H1 (cell line): ENCODE results near the gene TGM2. TPM values are rescaled to one million over a fixed set of nuclear protein-coding genes. Genes with fewer than 3 reads are reported as not detected.

ENCODE experiments used
- CTCF ChIA-PET: fragments of 300-600 bp; sonication (Branson Sonifier 250); formaldehyde crosslinking; loops from one replicate; lab custom pipeline; 2021; ENCODE audit not compliant: partially characterized antibody; lab: Charles Lee
- POLR2A ChIA-PET: fragments of 300-600 bp; sonication (Branson Sonifier 250); formaldehyde crosslinking; loops from one replicate; lab custom pipeline; 2021; ENCODE audit warnings: inconsistent platforms; ENCODE audit not compliant: partially characterized antibody; lab: Charles Lee
- DNase-seq, 2 experiments: peaks; one replicate each; pipeline versions ENCODE4 v3.0.0 to v3.0.0-alpha.2; 2010 to 2022; ENCODE audit warnings: low spot score in 2 of 2, low read depth in 1 of 2, mixed read lengths in 1 of 2
- FAIRE-seq: peaks from 2 replicates; lab custom pipeline; 2011; peaks lifted over from hg19 to GRCh38; lab: Jason Lieb, UNC
- H2AFZ ChIP-seq: 2 replicates; pipeline ENCODE4 v1.8.1; 2012; ENCODE audit warnings: low read length, inconsistent platforms
- H2AK5ac ChIP-seq: 2 replicates; pipeline ENCODE4 v1.6.1; 2013; ENCODE audit warnings: low read depth, low read length
- H2BK120ac ChIP-seq: replicated peaks from 2 replicates; pipeline ENCODE3; 2013; ENCODE audit warnings: low read depth, low read length, inconsistent platforms
- H2BK12ac ChIP-seq: 2 replicates; pipeline ENCODE4 v1.6.1; 2013; ENCODE audit warnings: low read depth, low read length
- H2BK15ac ChIP-seq: 2 replicates; pipeline ENCODE4 v1.6.1; 2013; ENCODE audit warnings: low read length
- H2BK20ac ChIP-seq: 2 replicates; pipeline ENCODE4 v1.6.1; 2013; ENCODE audit warnings: low read length
- H2BK5ac ChIP-seq: 2 replicates; pipeline ENCODE4 v1.6.1; 2013; ENCODE audit warnings: low read depth, low read length
- H3K14ac ChIP-seq: 2 replicates; pipeline ENCODE4 v1.6.1; 2013; ENCODE audit warnings: inconsistent platforms; ENCODE audit not compliant: insufficient read length
- H3K18ac ChIP-seq: 2 replicates; pipeline ENCODE4 v1.6.1; 2013; ENCODE audit warnings: low read length; ENCODE audit errors: extremely low read depth
- H3K23ac ChIP-seq: 2 replicates; pipeline ENCODE4 v1.6.1; 2013; ENCODE audit warnings: inconsistent platforms; ENCODE audit not compliant: insufficient read length
- H3K23me2 ChIP-seq: 2 replicates; pipeline ENCODE4 v1.6.1; 2013; ENCODE audit warnings: low read depth, low read length
- H3K27ac ChIP-seq: 2 replicates; pipeline ENCODE4 v1.6.1; 2011; ENCODE audit warnings: low read depth, low read length, inconsistent platforms
- H3K27me3 ChIP-seq, 4 experiments: replicated peaks in 1 of 4; 1 replicate in 1 of 4; 2 replicates in 3 of 4; pipeline versions ENCODE4 v1.6.1 to v1.8.1; 2011 to 2013; ENCODE audit warnings: low read length in 3 of 4, mild to moderate bottlenecking in 3 of 4, inconsistent platforms in 2 of 4, mixed read lengths in 2 of 4, moderate library complexity in 1 of 4; ENCODE audit not compliant: control insufficient read depth in 3 of 4, insufficient read depth in 3 of 4; ENCODE audit errors: extremely low read depth in 1 of 4
- H3K36me3 ChIP-seq, 4 experiments: 2 replicates each; pipeline versions ENCODE4 v1.6.1 to v1.8.1; 2011 to 2013; ENCODE audit warnings: mild to moderate bottlenecking in 4 of 4, low read length in 3 of 4, moderate library complexity in 2 of 4, control low read depth in 1 of 4, inconsistent platforms in 1 of 4; ENCODE audit not compliant: insufficient read depth in 4 of 4, control insufficient read depth in 2 of 4
- H3K4ac ChIP-seq: replicated peaks from 2 replicates; pipeline ENCODE3; 2013; ENCODE audit warnings: low read length, low read depth, mixed read lengths, inconsistent platforms; ENCODE audit not compliant: insufficient read length
- H3K4me1 ChIP-seq, 4 experiments: replicated peaks in 1 of 4; 1 replicate in 1 of 4; 2 replicates in 3 of 4; pipeline versions ENCODE4 v1.6.1 to v1.8.1; 2011 to 2013; ENCODE audit warnings: low read length in 3 of 4, inconsistent platforms in 2 of 4, mixed read lengths in 1 of 4; ENCODE audit not compliant: insufficient read depth in 4 of 4, control insufficient read depth in 3 of 4
- H3K4me2 ChIP-seq, 2 experiments: 2 replicates each; pipeline versions ENCODE4 v1.6.1 to v1.8.1; 2011 to 2013; ENCODE audit warnings: low read depth in 2 of 2, low read length in 2 of 2, control low read depth in 1 of 2, inconsistent platforms in 1 of 2, mild to moderate bottlenecking in 1 of 2; ENCODE audit not compliant: insufficient read depth in 1 of 2
- H3K4me3 ChIP-seq, 4 experiments: fragments of 200-600, 300-600 bp in 1 of 4; sonication (generic), shearing (Covaris generic), sonication (Bioruptor Twin) in 1 of 4; 2 replicates each; pipeline versions ENCODE4 v1.5.1 to v1.8.1; 2011 to 2016; ENCODE audit warnings: low read length in 4 of 4, low read depth in 3 of 4, control low read depth in 2 of 4, inconsistent platforms in 2 of 4, mild to moderate bottlenecking in 2 of 4, mixed read lengths in 1 of 4, moderate library complexity in 1 of 4; ENCODE audit not compliant: insufficient read depth in 2 of 4; ENCODE audit errors: extremely low read depth in 1 of 4
- H3K56ac ChIP-seq: replicated peaks from 2 replicates; pipeline ENCODE3; 2013; ENCODE audit warnings: low read depth, mild to moderate bottlenecking, mixed read lengths, low read length, inconsistent platforms; ENCODE audit not compliant: insufficient read length
- H3K79me1 ChIP-seq: 2 replicates; pipeline ENCODE4 v1.6.1; 2013; ENCODE audit warnings: low read depth, low read length, control low read depth
- H3K79me2 ChIP-seq, 2 experiments: 2 replicates each; pipeline versions ENCODE4 v1.6.1 to v1.8.1; 2012 to 2013; ENCODE audit warnings: low read length in 2 of 2, mild to moderate bottlenecking in 2 of 2, inconsistent platforms in 1 of 2; ENCODE audit not compliant: insufficient read depth in 2 of 2, control insufficient read depth in 1 of 2
- H3K9ac ChIP-seq, 4 experiments: replicated peaks in 1 of 4; 1 replicate in 1 of 4; 2 replicates in 3 of 4; pipeline versions ENCODE4 v1.6.1 to v1.8.1; 2011 to 2013; ENCODE audit warnings: low read depth in 3 of 4, low read length in 3 of 4, control low read depth in 2 of 4, mild to moderate bottlenecking in 2 of 4, moderate library complexity in 2 of 4, inconsistent platforms in 1 of 4; ENCODE audit errors: extremely low read depth in 1 of 4
- H3K9me3 ChIP-seq, 2 experiments: 2 replicates each; pipeline versions ENCODE4 v1.6.1 to v1.8.1; 2012 to 2013; ENCODE audit warnings: mild to moderate bottlenecking in 2 of 2, moderate library complexity in 2 of 2, control low read depth in 1 of 2, inconsistent platforms in 1 of 2, low read depth in 1 of 2, low read length in 1 of 2, mixed read lengths in 1 of 2; ENCODE audit not compliant: insufficient read depth in 2 of 2
- H4K20me1 ChIP-seq, 2 experiments: replicated peaks in 1 of 2; 2 replicates each; pipeline versions ENCODE3 to v1.8.1; 2011 to 2013; ENCODE audit warnings: inconsistent platforms in 2 of 2, low read length in 2 of 2, mild to moderate bottlenecking in 1 of 2; ENCODE audit not compliant: insufficient read depth in 2 of 2, control insufficient read depth in 1 of 2
- H4K5ac ChIP-seq: 2 replicates; pipeline ENCODE4 v1.6.1; 2013; ENCODE audit warnings: low read length, low read depth, mixed read lengths, inconsistent platforms; ENCODE audit not compliant: insufficient read length
- H4K8ac ChIP-seq: 2 replicates; pipeline ENCODE4 v1.8.0; 2013; ENCODE audit warnings: mild to moderate bottlenecking, moderate library complexity, low read length, inconsistent platforms; ENCODE audit not compliant: insufficient read depth; ENCODE audit errors: extremely low read depth
- H4K91ac ChIP-seq: replicated peaks from 2 replicates; pipeline ENCODE3; 2013; ENCODE audit warnings: low read length, mixed read lengths, inconsistent platforms; ENCODE audit not compliant: insufficient read length
- CBX8 ChIP-seq: fragments of 300-800, 300-1000 bp; sonication (generic); IDR thresholded peaks from 2 replicates; pipeline ENCODE4 v1.7.1; 2016; ENCODE audit warnings: low read depth, low read length, borderline replicate concordance
- CTBP2 ChIP-seq: IDR thresholded peaks from 2 replicates; pipeline ENCODE4 v1.7.0; 2011; ENCODE audit warnings: borderline replicate concordance, mild to moderate bottlenecking, moderate library complexity, mixed read lengths, low read length; ENCODE audit not compliant: insufficient read depth, insufficient read length
- EGR1 ChIP-seq: IDR thresholded peaks from 2 replicates; pipeline ENCODE4 v1.6.1; 2011; ENCODE audit warnings: low read depth, low read length, borderline replicate concordance
- JUN ChIP-seq: IDR thresholded peaks from 2 replicates; pipeline ENCODE4 v1.6.1; 2011; ENCODE audit warnings: low read depth, mild to moderate bottlenecking, improper control_type of control experiment, low read length
- KDM1A ChIP-seq: fragments of 200-600, 300-600 bp; sonication (generic); IDR thresholded peaks from 2 replicates; pipeline ENCODE4 v1.7.1; 2016; ENCODE audit warnings: mild to moderate bottlenecking, low read length, borderline replicate concordance
- KDM4A ChIP-seq: IDR thresholded peaks from one replicate; pipeline ENCODE4 v1.7.1; 2012; ENCODE audit warnings: low read depth, mild to moderate bottlenecking, moderate library complexity, low read length, inconsistent platforms; ENCODE audit not compliant: severe bottlenecking
- SIRT6 ChIP-seq: IDR thresholded peaks from one replicate; pipeline ENCODE4 v1.7.1; 2012; ENCODE audit warnings: low read length, inconsistent platforms
- SUZ12 ChIP-seq: fragments of 200-600 bp; sonication (generic); IDR thresholded peaks from 2 replicates; pipeline ENCODE4 v1.6.1; 2012; ENCODE audit warnings: mild to moderate bottlenecking, inconsistent platforms, low read length, moderate library complexity, mixed read lengths
- TAF7 ChIP-seq: optimal IDR thresholded peaks from 2 replicates; pipeline ENCODE3; 2011; ENCODE audit warnings: low read depth, mild to moderate bottlenecking, inconsistent platforms, low read length, moderate library complexity, borderline replicate concordance
- WGBS, 2 experiments: shearing (Covaris generic) in 1 of 2; methylation state at CpG; one replicate each; pipeline versions ENCODE4 v1.1.6 to v1.1.7; 2013 to 2015; ENCODE audit warnings: low lambda C conversion rate in 2 of 2, mixed read lengths in 2 of 2, inconsistent platforms in 1 of 2, low coverage in 1 of 2, missing lambda C conversion rate in 1 of 2; ENCODE audit not compliant: insufficient replicate concordance in 2 of 2, insufficient coverage in 1 of 2, insufficient read length in 1 of 2; ENCODE audit errors: extremely low coverage in 1 of 2, missing lambda C conversion rate in 1 of 2; 5-methylcytosine and 5-hydroxymethylcytosine counted together
- polyA plus RNA-seq, 7 experiments: library from polyadenylated mRNA; depleted of rRNA in 3 of 7; stranded (reverse) in 5 of 7; unstranded in 2 of 7; fragments of >200 nt in 5 of 7; fragments of 200-250 nt in 2 of 7; gene quantifications; 1 replicate in 5 of 7; 2 replicates in 1 of 7; 4 replicates in 1 of 7; pipeline versions ENCODE4 v1.2.1 to v1.2.3, GENCODE V29; 2011 to 2013; ENCODE audit warnings: missing spikeins in 2 of 7, mixed read lengths in 2 of 7
- total RNA-seq: library from RNA; stranded (reverse); fragmentation: NEBNext Ultra II Directional; extraction: Animal tissue kit (Norgen Biotek cat#: 25700); gene quantifications from 2 replicates; pipeline ENCODE4 v1.2.1, GENCODE V29; 2021

TGM2 gene
- total and polyA plus RNA-seq, 2 of the 8 experiments (the other 6 are each of a cell fraction or from before 2014, with no cell fraction given), result 0.86 to 1.0 TPM

DNA sequence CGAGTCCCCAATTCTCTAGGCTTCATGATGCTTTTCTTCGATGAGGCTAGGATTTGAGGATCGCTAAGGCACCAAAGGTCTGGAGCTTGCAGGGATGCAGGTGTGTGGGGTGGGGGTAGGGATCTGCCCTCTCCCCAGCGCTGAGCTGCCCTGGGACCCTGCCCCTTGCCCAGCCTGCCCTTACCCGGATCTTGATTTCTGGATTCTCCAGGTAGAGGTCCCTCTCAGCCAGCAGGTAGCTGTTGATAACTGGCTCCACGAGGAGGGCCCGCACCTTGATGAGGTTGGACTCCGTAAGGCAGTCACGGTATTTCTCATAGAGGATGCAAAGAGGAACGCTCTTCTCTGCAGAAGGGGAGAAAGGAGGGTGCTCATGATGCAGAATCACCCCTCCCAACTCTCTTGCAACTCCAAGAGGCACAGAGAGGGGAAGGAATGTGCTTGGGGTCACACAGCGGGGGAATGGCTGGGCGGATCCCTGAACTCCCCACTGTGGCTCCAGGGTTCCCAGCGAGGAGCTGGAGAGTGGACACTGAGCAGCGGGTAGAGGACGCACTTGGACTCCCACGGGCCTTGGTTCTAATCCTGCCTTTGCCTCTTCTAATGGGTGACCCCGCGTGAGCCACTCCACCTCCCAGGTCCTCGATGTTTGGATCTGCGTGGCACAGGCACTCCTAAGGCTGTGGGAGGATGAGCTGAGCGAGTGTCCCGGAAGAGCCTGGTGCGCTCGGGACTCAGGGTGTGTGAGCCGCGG lies 32.7 kb downstream of the TGM2 start:
- H2AFZ ChIP-seq, result no peak overlapping the region
- H3K9me3 ChIP-seq, result no peaks in the 10 kb centered on the region
- no peak overlapping the region for H4K91ac ChIP-seq
- no peaks in the 10 kb centered on the region for H3K36me3 ChIP-seq
- H3K79me1 ChIP-seq, result no peaks in the 10 kb centered on the region
- H3K23me2 ChIP-seq, result peaks cover 1% of the 10 kb centered on the region; the same call in 1 of the 2 replicates
- H2BK120ac ChIP-seq, result no peak overlapping the region
- FAIRE-seq (no peak), DNase-seq (no peak)
- no peak overlapping the region for H2BK12ac ChIP-seq
- H3K18ac ChIP-seq, result no peak overlapping the region
- H2BK15ac ChIP-seq, result no peak overlapping the region
- no peak overlapping the region for H4K5ac ChIP-seq
- no peaks in the 10 kb centered on the region for H3K79me2 ChIP-seq
- no peak overlapping the region for H2BK20ac ChIP-seq
- H3K9ac ChIP-seq, result no peak overlapping the region
- no peak overlapping the region for H3K56ac ChIP-seq
- H3K4me3 ChIP-seq, result no peak overlapping the region
- H4K20me1 ChIP-seq, result no peaks in the 10 kb centered on the region
- H3K23ac ChIP-seq, result no peak overlapping the region
- H3K4me1 ChIP-seq, result peaks cover 0 to 4% (median 0%) of the 10 kb centered on the region in 4 experiments; a peak in 1 of 7 replicates
- no peak overlapping the region for H3K27ac ChIP-seq
- H2AK5ac ChIP-seq, result no peak overlapping the region
- H2BK5ac ChIP-seq, result no peak overlapping the region
- 87% methylated on average over 21 of the region's 26 CpGs; no CpG with 5 or more reads in 1 of the 2 experiments for WGBS, 2 experiments
- CTCF ChIA-PET, result interaction anchor here (0.8 to 3.5 kb wide), 7 partner anchors 19 to 90 kb away, joined by 3 to 14 read pairs (median 3); no protein-coding TSS in a partner anchor
- no peak overlapping the region for H3K4ac ChIP-seq
- H4K8ac ChIP-seq, result no peak overlapping the region
- TF ChIP-seq TAF7, result no peak
- TF ChIP-seq CTBP2, result no peak
- TF ChIP-seq CBX8, result no peak
- no peak for TF ChIP-seq EGR1
- TF ChIP-seq KDM4A, result no peak
- TF ChIP-seq SUZ12, result no peak
- no peak for TF ChIP-seq SIRT6
- no peak for TF ChIP-seq JUN
- no peak for TF ChIP-seq KDM1A
- TF ChIP-seq, all 59 proteins: peak for 0
- POLR2A ChIA-PET, result interaction anchor here (0.5 kb wide), 1 partner anchor 121 kb away, joined by 3 read pairs; no protein-coding TSS in a partner anchor
- H3K27me3 ChIP-seq, result no peaks in the 10 kb centered on the region
- no peak overlapping the region for H3K4me2 ChIP-seq
- H3K14ac ChIP-seq, result no peak overlapping the region
